Measurements from ENCODE around the gene CCDC90B. TPM values are rescaled to one million over a fixed set of nuclear protein-coding genes. Genes with fewer than 3 reads are reported as not detected.
"Not testable (repeated sequence)": the region's sequence is repeated elsewhere in the genome, so short reads cannot be mapped to it uniquely, and the experiment has no call there.

Gene CCDC90B
- total RNA-seq, 1 experiment from 2014 or later = 48.9 TPM

DNA sequence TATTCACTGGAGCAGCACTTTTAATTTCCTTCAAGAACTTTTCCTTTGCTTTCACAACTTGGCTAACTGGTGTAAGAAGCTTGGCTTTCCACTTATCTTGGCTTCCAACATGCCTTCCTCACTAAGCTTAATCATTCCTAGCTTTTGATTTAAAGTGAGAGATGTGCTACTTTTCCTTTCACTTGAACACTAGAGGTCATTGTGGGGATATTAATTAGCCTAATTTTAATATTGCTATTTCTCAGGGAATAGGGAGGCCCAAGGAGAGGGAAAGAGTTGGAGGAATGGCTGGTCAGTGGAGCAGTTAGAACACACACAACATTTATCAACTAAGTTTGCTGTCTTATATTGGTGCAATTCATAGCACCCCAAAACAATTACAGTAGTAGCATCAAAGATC, 24.6 kb upstream of the CCDC90B start:
- ATAC-seq (no peak), DNase-seq (ENCODE audit: low spot score) (no peak)
- POLR2A ChIA-PET = no interaction called here
- Mint-ChIP-seq H3K9me3 (peaks cover 5% of the 10 kb centered on the region; the same call in 1 of the 2 replicates), H3K27me3 (ENCODE audit: low read depth) (no peaks in the 10 kb centered on the region; the same call in 1 of the 2 replicates), H3K4me1 (peaks cover 8% of the 10 kb centered on the region), H3K4me3 (no peak overlapping the region), H3K27ac (no peak overlapping the region), H3K36me3 (0 out of 2 replicates have a peak, but pooled peaks cover 4% of the 10 kb centered on the region)
- TF ChIP-seq NFYB (CRISPR knock-in tag; conservative IDR thresholded peaks at IDR 0.05; ENCODE audit: low read depth) = no peak
- TF ChIP-seq, protein P1, sequence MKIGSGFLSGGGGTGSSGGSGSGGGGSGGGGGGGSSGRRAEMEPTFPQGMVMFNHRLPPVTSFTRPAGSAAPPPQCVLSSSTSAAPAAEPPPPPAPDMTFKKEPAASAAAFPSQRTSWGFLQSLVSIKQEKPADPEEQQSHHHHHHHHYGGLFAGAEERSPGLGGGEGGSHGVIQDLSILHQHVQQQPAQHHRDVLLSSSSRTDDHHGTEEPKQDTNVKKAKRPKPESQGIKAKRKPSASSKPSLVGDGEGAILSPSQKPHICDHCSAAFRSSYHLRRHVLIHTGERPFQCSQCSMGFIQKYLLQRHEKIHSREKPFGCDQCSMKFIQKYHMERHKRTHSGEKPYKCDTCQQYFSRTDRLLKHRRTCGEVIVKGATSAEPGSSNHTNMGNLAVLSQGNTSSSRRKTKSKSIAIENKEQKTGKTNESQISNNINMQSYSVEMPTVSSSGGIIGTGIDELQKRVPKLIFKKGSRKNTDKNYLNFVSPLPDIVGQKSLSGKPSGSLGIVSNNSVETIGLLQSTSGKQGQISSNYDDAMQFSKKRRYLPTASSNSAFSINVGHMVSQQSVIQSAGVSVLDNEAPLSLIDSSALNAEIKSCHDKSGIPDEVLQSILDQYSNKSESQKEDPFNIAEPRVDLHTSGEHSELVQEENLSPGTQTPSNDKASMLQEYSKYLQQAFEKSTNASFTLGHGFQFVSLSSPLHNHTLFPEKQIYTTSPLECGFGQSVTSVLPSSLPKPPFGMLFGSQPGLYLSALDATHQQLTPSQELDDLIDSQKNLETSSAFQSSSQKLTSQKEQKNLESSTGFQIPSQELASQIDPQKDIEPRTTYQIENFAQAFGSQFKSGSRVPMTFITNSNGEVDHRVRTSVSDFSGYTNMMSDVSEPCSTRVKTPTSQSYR (CRISPR knock-in tag; IDR thresholded peaks at IDR 0.05) = no peak
- TF ChIP-seq HMGA2 (CRISPR knock-in tag; IDR thresholded peaks at IDR 0.05) = no peak
- TF ChIP-seq NFE2L1 (CRISPR knock-in tag; IDR thresholded peaks at IDR 0.05) = no peak
- no peak for TF ChIP-seq SOX15 (CRISPR knock-in tag; IDR thresholded peaks at IDR 0.05)
- TF ChIP-seq, protein P2, sequence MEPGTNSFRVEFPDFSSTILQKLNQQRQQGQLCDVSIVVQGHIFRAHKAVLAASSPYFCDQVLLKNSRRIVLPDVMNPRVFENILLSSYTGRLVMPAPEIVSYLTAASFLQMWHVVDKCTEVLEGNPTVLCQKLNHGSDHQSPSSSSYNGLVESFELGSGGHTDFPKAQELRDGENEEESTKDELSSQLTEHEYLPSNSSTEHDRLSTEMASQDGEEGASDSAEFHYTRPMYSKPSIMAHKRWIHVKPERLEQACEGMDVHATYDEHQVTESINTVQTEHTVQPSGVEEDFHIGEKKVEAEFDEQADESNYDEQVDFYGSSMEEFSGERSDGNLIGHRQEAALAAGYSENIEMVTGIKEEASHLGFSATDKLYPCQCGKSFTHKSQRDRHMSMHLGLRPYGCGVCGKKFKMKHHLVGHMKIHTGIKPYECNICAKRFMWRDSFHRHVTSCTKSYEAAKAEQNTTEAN (CRISPR knock-in tag; IDR thresholded peaks at IDR 0.05) = no peak
- TF ChIP-seq ZNF263 (CRISPR knock-in tag; IDR thresholded peaks at IDR 0.05; ENCODE audit: low read depth) = no peak
- TF ChIP-seq, protein P3, sequence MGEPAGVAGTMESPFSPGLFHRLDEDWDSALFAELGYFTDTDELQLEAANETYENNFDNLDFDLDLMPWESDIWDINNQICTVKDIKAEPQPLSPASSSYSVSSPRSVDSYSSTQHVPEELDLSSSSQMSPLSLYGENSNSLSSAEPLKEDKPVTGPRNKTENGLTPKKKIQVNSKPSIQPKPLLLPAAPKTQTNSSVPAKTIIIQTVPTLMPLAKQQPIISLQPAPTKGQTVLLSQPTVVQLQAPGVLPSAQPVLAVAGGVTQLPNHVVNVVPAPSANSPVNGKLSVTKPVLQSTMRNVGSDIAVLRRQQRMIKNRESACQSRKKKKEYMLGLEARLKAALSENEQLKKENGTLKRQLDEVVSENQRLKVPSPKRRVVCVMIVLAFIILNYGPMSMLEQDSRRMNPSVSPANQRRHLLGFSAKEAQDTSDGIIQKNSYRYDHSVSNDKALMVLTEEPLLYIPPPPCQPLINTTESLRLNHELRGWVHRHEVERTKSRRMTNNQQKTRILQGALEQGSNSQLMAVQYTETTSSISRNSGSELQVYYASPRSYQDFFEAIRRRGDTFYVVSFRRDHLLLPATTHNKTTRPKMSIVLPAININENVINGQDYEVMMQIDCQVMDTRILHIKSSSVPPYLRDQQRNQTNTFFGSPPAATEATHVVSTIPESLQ (CRISPR knock-in tag; IDR thresholded peaks at IDR 0.05) = no peak
- CTCF ChIA-PET = interaction anchor here (1.6 kb wide), 1 partner anchor 18 kb away, joined by 6 read pairs; no protein-coding TSS in a partner anchor

DNA sequence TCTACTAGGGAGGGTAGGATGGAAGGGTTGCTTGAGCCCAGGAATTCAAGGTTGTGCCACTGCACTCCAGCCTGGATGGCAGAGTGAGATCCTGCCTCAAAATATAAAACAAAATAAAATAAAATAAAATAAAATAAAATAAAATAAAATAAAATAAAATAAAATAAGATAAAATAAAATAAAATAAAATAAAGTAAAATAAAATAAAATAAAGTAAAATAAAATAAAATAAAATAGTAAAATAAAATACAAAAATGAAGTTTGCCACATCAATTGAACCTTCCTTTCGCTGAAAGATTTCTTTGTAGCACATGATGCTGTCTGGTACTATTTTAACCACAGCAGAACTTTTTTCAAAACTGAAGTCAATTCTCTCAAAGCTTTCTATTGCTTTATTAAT, 22.4 kb upstream of the CCDC90B start:
- peak; percentile 99 for TF ChIP-seq HMGA2 (CRISPR knock-in tag; IDR thresholded peaks at IDR 0.05)
- H3K27ac Mint-ChIP-seq; H3K36me3 Mint-ChIP-seq; POLR2A ChIA-PET; H3K4me3 Mint-ChIP-seq; DNase-seq (ENCODE audit: low spot score); H3K4me1 Mint-ChIP-seq; H3K9me3 Mint-ChIP-seq; H3K27me3 Mint-ChIP-seq (ENCODE audit: low read depth); ATAC-seq: not testable (repeated sequence)
- CTCF ChIA-PET = interaction anchor here (4.3 kb wide), 1 partner anchor 15 kb away, joined by 26 read pairs; no protein-coding TSS in a partner anchor

DNA sequence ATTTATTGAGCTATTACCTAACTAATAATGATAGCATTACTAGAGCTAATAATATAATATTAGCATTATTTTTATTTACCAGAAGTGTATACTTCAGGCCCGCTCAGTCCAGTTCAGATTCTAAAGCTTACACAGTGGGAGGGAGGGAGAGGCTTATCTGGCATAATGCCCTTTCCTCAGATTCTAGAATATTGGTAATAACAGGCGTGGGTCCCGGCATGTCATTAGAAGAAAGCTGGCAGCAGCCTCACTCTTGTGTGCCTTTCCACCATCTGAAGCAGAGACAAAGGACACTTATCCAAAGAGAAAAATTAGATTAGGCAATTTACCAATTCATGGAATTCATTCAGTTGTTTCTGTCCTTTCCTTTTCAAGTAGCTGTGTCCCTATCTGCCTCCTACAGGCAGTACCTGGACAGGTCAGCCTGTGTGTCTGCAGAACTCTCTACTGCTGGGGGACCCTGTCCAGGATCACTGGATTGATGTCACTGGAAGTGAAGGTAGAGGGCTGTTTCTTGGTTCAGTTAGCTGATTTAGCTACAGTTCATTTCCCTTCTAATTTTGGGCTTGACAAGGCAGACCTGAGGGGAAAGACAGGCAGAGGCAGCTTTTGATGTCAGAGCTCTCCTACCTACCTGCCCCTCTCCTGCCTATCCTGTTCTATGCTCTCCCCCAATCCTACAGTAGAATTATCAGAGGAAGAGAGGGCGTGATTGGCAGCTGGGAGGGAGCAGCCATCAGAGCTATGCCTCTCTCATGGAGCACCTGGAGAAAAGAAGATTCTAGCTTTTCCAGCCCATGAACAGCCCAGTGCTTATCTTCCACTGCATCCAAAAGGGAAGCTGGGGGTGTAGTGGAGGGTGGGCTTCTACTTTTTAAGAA, 20.3 kb upstream of the CCDC90B start:
- H3K27me3 Mint-ChIP-seq (ENCODE audit: low read depth) = no peaks in the 10 kb centered on the region; the same call in 1 of the 2 replicates
- H3K4me3 Mint-ChIP-seq = no peak overlapping the region
- ATAC-seq (peak; percentile 79), DNase-seq (ENCODE audit: low spot score) (no peak)
- no peak for TF ChIP-seq OVOL2 (CRISPR knock-in tag; IDR thresholded peaks at IDR 0.05; ENCODE audit: borderline replicate concordance)
- TF ChIP-seq, protein P4, sequence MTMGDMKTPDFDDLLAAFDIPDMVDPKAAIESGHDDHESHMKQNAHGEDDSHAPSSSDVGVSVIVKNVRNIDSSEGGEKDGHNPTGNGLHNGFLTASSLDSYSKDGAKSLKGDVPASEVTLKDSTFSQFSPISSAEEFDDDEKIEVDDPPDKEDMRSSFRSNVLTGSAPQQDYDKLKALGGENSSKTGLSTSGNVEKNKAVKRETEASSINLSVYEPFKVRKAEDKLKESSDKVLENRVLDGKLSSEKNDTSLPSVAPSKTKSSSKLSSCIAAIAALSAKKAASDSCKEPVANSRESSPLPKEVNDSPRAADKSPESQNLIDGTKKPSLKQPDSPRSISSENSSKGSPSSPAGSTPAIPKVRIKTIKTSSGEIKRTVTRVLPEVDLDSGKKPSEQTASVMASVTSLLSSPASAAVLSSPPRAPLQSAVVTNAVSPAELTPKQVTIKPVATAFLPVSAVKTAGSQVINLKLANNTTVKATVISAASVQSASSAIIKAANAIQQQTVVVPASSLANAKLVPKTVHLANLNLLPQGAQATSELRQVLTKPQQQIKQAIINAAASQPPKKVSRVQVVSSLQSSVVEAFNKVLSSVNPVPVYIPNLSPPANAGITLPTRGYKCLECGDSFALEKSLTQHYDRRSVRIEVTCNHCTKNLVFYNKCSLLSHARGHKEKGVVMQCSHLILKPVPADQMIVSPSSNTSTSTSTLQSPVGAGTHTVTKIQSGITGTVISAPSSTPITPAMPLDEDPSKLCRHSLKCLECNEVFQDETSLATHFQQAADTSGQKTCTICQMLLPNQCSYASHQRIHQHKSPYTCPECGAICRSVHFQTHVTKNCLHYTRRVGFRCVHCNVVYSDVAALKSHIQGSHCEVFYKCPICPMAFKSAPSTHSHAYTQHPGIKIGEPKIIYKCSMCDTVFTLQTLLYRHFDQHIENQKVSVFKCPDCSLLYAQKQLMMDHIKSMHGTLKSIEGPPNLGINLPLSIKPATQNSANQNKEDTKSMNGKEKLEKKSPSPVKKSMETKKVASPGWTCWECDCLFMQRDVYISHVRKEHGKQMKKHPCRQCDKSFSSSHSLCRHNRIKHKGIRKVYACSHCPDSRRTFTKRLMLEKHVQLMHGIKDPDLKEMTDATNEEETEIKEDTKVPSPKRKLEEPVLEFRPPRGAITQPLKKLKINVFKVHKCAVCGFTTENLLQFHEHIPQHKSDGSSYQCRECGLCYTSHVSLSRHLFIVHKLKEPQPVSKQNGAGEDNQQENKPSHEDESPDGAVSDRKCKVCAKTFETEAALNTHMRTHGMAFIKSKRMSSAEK (CRISPR knock-in tag; IDR thresholded peaks at IDR 0.05; ENCODE audit: borderline replicate concordance) = no peak
- H3K4me1 Mint-ChIP-seq = peaks cover 4% of the 10 kb centered on the region
- H3K9me3 Mint-ChIP-seq = peaks cover 5% of the 10 kb centered on the region; the same call in 1 of the 2 replicates
- POLR2A ChIA-PET = no interaction called here
- no peak overlapping the region for H3K27ac Mint-ChIP-seq
- no peaks in the 10 kb centered on the region for H3K36me3 Mint-ChIP-seq
- CTCF ChIA-PET = interaction anchor here (0.6 to 4.3 kb wide), 6 partner anchors 11 to 427 kb away, joined by 3 to 26 read pairs (median 4); partner anchors contain the start of gene CCDC90B

All from WTC11 (cell line).